Measurements from ENCODE around the gene MYO1E. TPM values are rescaled to one million over a fixed set of nuclear protein-coding genes. Genes with fewer than 3 reads are reported as not detected.

Gene MYO1E
- total RNA-seq, 4 donors from 2014 or later = 23.3 to 99.8 (median 66.5) TPM

DNA sequence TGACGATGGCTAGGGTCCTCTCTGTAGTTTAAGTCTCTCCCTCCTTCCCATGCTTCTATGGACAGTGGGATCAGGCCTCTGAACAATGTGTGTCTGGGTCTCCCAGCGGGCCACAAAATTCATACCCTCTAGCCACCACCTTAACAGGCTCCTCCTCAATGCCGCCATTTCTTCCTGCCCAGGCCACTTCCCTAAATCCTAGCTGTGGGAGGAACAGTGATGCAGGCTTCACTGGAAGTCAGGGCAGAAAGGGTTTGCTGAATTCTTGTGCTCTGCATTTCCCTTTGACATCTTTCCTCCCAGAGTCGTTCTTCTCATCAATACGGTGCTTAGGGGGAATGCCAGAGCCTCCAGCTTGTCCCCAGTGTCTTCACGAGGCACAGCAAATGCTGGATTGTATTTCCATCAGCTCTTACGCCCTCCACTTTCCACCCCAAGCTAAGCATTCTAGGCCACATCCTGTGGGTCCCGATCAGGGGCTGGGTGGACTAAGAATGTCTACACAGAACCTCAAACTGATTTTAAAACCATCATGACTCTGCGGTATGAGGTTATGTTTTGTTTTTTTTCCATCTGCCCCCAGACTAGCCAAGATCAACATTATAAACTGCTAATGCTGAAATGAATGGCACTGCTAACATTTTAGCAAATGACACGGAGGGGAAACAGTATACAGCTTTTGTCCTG, 177.9 kb downstream of the MYO1E start:
- no peaks in the 10 kb centered on the region for H3K36me3 ChIP-seq
- no peaks in the 10 kb centered on the region for H3K27me3 ChIP-seq
- DNase-seq = no peak
- H3K9me3 ChIP-seq = no peaks in the 10 kb centered on the region
- no peaks in the 10 kb centered on the region for H3K4me1 ChIP-seq
- TF ChIP-seq POLR2A (IDR thresholded peaks at IDR 0.05) (no peak), CTCF (IDR thresholded peaks at IDR 0.05) (no peak)
- H3K27ac ChIP-seq = no peak overlapping the region
- intact Hi-C loops (cut with DNase I; ENCODE audit: low total_unique reads) = no loop called here
- no peak overlapping the region for H3K4me3 ChIP-seq

- TF ChIP-seq POLR2A (IDR thresholded peaks at IDR 0.05) (no peak), CTCF (IDR thresholded peaks at IDR 0.05) (no peak)
- intact Hi-C loops (cut with DNase I; ENCODE audit: low total_unique reads) = no loop called here
- Histone ChIP-seq H3K4me1 (no peaks in the 10 kb centered on the region), H3K27me3 (no peaks in the 10 kb centered on the region), H3K27ac (no peak overlapping the region), H3K4me3 (no peak overlapping the region), H3K36me3 (no peaks in the 10 kb centered on the region), H3K9me3 (no peaks in the 10 kb centered on the region)
- DNase-seq = no peak
These were observed 180.8 kb downstream of the MYO1E start for GRCh38 chr15:59191855-59192237.

DNA sequence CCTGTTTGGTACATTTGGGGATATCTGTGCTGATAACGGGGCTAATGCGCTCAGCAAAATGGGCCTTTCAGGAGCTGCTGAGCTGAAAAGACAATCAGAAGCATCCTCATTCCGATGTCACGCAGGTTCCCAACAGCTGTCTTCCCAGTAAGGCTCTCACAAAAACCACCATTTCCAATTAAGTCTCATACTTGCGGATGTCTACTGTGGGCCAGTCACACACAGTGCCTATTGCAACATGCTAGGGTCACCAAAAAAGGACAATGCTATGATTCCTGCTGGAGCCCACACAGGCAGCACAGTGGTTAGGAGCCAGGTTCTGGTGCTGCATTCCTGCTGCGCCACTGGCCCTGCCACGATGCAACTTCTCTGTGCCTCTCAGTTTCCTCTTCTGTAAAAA, 182.4 kb downstream of the MYO1E start:
- DNase-seq = no peak
- no peaks in the 10 kb centered on the region for H3K4me1 ChIP-seq
- H3K4me3 ChIP-seq = no peak overlapping the region
- intact Hi-C loops (cut with DNase I; ENCODE audit: low total_unique reads) = no loop called here
- TF ChIP-seq CTCF (IDR thresholded peaks at IDR 0.05) = no peak
- no peak for TF ChIP-seq POLR2A (IDR thresholded peaks at IDR 0.05)
- H3K27ac ChIP-seq = no peak overlapping the region
- no peaks in the 10 kb centered on the region for H3K27me3 ChIP-seq
- H3K36me3 ChIP-seq = no peaks in the 10 kb centered on the region
- H3K9me3 ChIP-seq = no peaks in the 10 kb centered on the region

DNA sequence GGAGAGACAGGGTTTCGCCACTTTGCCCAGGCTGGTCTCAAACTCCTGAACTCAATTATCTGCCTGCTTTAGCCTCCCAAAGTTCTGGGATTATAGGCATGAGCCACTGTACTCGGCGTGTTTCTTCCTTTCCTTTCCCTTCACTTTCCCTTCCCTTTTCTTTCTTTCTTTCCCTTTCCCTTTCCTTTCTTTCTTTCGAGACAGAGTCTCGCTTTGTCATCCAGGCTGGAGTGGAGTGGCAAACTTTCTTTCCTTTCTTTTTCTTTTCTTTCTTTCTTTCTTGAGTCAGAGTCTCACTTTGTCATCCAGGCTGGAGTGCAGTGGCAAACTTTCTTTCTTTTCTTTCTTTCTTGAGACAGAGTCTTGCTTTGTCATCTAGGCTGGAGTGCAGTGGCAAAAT, 183.4 kb downstream of the MYO1E start:
- TF ChIP-seq CTCF (IDR thresholded peaks at IDR 0.05) (no peak), POLR2A (IDR thresholded peaks at IDR 0.05) (no peak)
- no peaks in the 10 kb centered on the region for H3K9me3 ChIP-seq
- intact Hi-C loops (cut with DNase I; ENCODE audit: low total_unique reads) = no loop called here
- H3K27me3 ChIP-seq = no peaks in the 10 kb centered on the region
- no peak overlapping the region for H3K4me3 ChIP-seq
- H3K27ac ChIP-seq = no peak overlapping the region
- H3K4me1 ChIP-seq = no peaks in the 10 kb centered on the region
- H3K36me3 ChIP-seq = no peaks in the 10 kb centered on the region
- DNase-seq = no peak

DNA sequence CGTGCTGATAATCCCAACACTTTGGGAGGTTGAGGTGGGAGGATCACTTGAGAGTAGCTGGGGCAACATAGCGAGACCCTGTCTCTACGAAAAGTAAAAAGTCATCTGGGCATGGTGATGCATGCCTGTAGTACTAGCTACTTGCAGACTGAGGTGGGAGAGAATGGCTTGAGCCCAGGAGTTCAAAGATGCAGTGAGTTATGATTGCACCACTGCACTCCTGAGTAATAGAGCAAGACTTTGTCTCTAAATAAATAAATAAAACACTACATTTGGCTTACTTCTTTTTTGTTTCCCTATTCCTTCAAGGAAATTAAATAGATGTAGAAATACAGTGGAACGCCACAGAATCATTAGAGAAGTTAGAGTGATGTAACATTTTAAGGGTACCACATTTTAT, 186.2 kb downstream of the MYO1E start:
- no peak overlapping the region for H3K4me3 ChIP-seq
- H3K9me3 ChIP-seq = peaks cover 0 to 6% of the 10 kb centered on the region in 2 donors
- TF ChIP-seq POLR2A (IDR thresholded peaks at IDR 0.05) = no peak
- TF ChIP-seq CTCF (IDR thresholded peaks at IDR 0.05) = no peak
- DNase-seq = no peak
- H3K27me3 ChIP-seq = no peaks in the 10 kb centered on the region
- H3K36me3 ChIP-seq = no peaks in the 10 kb centered on the region
- no peaks in the 10 kb centered on the region for H3K4me1 ChIP-seq
- no peak overlapping the region for H3K27ac ChIP-seq
- intact Hi-C loops (cut with DNase I; ENCODE audit: low total_unique reads) = no loop called here

Data from uterus (tissue), 4 donors.